ENCODE data around the gene SLC4A8. TPM values are rescaled to one million over a fixed set of nuclear protein-coding genes. Genes with fewer than 3 reads are reported as not detected.

Gene SLC4A8
- total RNA-seq, 2 experiments from 2014 or later: 1.0 to 6.7 TPM

DNA sequence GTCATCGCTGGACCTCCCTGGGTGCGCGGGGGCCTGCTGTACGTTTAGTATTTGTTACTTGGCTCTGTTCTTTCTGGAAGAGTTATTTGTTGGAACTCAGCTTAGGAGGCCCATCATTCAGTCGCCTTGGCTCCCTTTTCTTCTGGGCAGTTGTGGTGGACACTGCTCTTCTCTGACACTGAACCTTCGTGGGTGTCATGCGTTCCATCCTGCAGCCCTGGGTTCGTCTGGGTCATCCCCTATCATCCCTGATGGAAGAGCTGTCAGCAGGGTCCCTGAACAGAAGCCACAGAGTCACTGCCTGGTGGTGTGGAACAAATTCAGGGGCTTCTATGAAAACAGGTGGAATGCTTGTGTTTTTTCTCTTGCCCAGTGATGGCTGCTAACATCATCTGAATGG is 113.5 kb downstream of the SLC4A8 start:
- H3K9me2 ChIP-seq (ENCODE audit: insufficient read depth, low read length): no peaks in the 10 kb centered on the region
- H3K4me2 ChIP-seq (ENCODE audit: low read length): no peak overlapping the region
- no peak overlapping the region for H3K4me3 ChIP-seq (ENCODE audit: low read depth, low read length, poor library complexity, severe bottlenecking)
- BruUV-seq (replicated peaks): no TSS peak
- CTCF ChIA-PET (ENCODE audit: unreplicated experiment): no interaction called here
- POLR2A ChIA-PET: no interaction called here
- H4K20me1 ChIP-seq (ENCODE audit: insufficient read depth, low read length): no peaks in the 10 kb centered on the region
- TF ChIP-seq, protein P1, sequence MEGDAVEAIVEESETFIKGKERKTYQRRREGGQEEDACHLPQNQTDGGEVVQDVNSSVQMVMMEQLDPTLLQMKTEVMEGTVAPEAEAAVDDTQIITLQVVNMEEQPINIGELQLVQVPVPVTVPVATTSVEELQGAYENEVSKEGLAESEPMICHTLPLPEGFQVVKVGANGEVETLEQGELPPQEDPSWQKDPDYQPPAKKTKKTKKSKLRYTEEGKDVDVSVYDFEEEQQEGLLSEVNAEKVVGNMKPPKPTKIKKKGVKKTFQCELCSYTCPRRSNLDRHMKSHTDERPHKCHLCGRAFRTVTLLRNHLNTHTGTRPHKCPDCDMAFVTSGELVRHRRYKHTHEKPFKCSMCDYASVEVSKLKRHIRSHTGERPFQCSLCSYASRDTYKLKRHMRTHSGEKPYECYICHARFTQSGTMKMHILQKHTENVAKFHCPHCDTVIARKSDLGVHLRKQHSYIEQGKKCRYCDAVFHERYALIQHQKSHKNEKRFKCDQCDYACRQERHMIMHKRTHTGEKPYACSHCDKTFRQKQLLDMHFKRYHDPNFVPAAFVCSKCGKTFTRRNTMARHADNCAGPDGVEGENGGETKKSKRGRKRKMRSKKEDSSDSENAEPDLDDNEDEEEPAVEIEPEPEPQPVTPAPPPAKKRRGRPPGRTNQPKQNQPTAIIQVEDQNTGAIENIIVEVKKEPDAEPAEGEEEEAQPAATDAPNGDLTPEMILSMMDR (conservative IDR thresholded peaks at IDR 0.05; ENCODE audit: low read length): no peak
- no peak for TF ChIP-seq EZH2phosphoT487 (IDR thresholded peaks at IDR 0.05; ENCODE audit: borderline replicate concordance, low read depth, low read length)
- no peak overlapping the region for H3K27ac ChIP-seq (ENCODE audit: low read depth, low read length, poor library complexity, severe bottlenecking)
- H3K4me1 ChIP-seq (ENCODE audit: insufficient read depth, low read length, poor library complexity, severe bottlenecking): no peaks in the 10 kb centered on the region
- no peak for DNase-seq (ENCODE audit: low spot score)
- intact Hi-C loops (cut with micrococcal nuclease; ENCODE audit: unreplicated experiment): loop anchor here (10.0 kb wide), 1 partner anchor 337 kb away; no protein-coding TSS in a partner anchor
- no peaks in the 10 kb centered on the region for H3K36me3 ChIP-seq (ENCODE audit: insufficient read depth, low read length)
- H3K79me2 ChIP-seq (ENCODE audit: insufficient read depth, low read depth, low read length): no peaks in the 10 kb centered on the region
- H3K9me3 ChIP-seq (ENCODE audit: low read length): no peaks in the 10 kb centered on the region
- H2AFZ ChIP-seq (ENCODE audit: low read length): no peak overlapping the region

DNA sequence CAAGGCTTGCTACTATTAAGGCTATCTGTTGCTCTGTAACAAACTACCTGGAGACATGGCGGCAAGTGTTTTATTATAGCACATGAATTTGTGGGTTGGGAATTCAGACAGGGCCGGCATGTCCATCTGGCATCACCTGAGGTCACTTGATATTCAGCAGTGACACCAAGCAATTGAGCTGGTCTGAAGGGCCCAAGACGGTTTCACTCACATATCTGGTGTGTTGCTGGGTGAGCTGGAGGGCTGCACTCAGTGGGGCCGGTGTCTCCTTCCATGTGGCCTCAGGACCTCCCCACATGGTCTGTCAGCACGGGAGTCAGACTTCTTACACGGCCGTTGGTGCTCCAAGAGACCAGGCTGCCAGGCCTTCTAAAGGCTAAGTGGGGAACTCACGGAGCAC is 114.0 kb downstream of the SLC4A8 start:
- no peaks in the 10 kb centered on the region for H3K4me1 ChIP-seq (ENCODE audit: insufficient read depth, low read length, poor library complexity, severe bottlenecking)
- ChIA-PET POLR2A (no interaction called here), CTCF (ENCODE audit: unreplicated experiment) (no interaction called here)
- no peak overlapping the region for H3K27ac ChIP-seq (ENCODE audit: low read depth, low read length, poor library complexity, severe bottlenecking)
- no peak for DNase-seq (ENCODE audit: low spot score)
- no peaks in the 10 kb centered on the region for H3K9me2 ChIP-seq (ENCODE audit: insufficient read depth, low read length)
- no peaks in the 10 kb centered on the region for H4K20me1 ChIP-seq (ENCODE audit: insufficient read depth, low read length)
- H3K9me3 ChIP-seq (ENCODE audit: low read length): no peaks in the 10 kb centered on the region
- BruUV-seq (replicated peaks): no TSS peak
- H3K36me3 ChIP-seq (ENCODE audit: insufficient read depth, low read length): no peaks in the 10 kb centered on the region
- no peak overlapping the region for H2AFZ ChIP-seq (ENCODE audit: low read length)
- H3K79me2 ChIP-seq (ENCODE audit: insufficient read depth, low read depth, low read length): no peaks in the 10 kb centered on the region
- intact Hi-C loops (cut with micrococcal nuclease; ENCODE audit: unreplicated experiment): loop anchor here (10.0 kb wide), 1 partner anchor 336 kb away; no protein-coding TSS in a partner anchor
- no peak overlapping the region for H3K4me3 ChIP-seq (ENCODE audit: low read depth, low read length, poor library complexity, severe bottlenecking)
- no peak for TF ChIP-seq EZH2phosphoT487 (IDR thresholded peaks at IDR 0.05; ENCODE audit: borderline replicate concordance, low read depth, low read length)
- TF ChIP-seq, protein P1 (conservative IDR thresholded peaks at IDR 0.05; ENCODE audit: low read length): no peak
- H3K4me2 ChIP-seq (ENCODE audit: low read length): no peak overlapping the region

DNA sequence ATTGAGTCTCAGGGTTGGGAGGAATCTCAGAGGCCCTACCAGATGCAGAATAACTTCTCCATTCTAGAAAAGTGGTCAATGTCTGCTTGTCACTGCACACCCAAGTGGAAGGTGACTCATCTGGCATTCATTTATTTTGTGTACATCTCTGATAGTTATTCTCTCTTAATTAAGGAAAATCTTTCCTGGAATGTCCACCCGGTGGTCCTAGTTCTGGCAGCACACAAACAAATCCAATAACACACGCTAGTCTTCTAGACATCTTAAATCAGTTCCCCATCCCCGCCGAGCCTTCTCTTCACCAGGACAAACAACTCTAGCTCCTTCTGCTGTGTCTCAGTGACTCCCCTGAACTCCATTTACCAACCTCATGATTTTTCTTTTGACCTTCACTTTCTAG is 116.4 kb downstream of the SLC4A8 start:
- intact Hi-C loops (cut with micrococcal nuclease; ENCODE audit: unreplicated experiment): no loop called here
- no peak overlapping the region for H2AFZ ChIP-seq (ENCODE audit: low read length)
- no peak overlapping the region for H3K4me2 ChIP-seq (ENCODE audit: low read length)
- H4K20me1 ChIP-seq (ENCODE audit: insufficient read depth, low read length): no peaks in the 10 kb centered on the region
- no peaks in the 10 kb centered on the region for H3K36me3 ChIP-seq (ENCODE audit: insufficient read depth, low read length)
- H3K79me2 ChIP-seq (ENCODE audit: insufficient read depth, low read depth, low read length): no peaks in the 10 kb centered on the region
- TF ChIP-seq, protein P1 (conservative IDR thresholded peaks at IDR 0.05; ENCODE audit: low read length): no peak
- TF ChIP-seq EZH2phosphoT487 (IDR thresholded peaks at IDR 0.05; ENCODE audit: borderline replicate concordance, low read depth, low read length): no peak
- CTCF ChIA-PET (ENCODE audit: unreplicated experiment): no interaction called here
- no TSS peak for BruUV-seq (replicated peaks)
- H3K9me2 ChIP-seq (ENCODE audit: insufficient read depth, low read length): no peaks in the 10 kb centered on the region
- POLR2A ChIA-PET: interaction anchor here (0.5 kb wide), 1 partner anchor 47 kb away, joined by 3 read pairs; no protein-coding TSS in a partner anchor
- no peaks in the 10 kb centered on the region for H3K9me3 ChIP-seq (ENCODE audit: low read length)
- no peak overlapping the region for H3K4me3 ChIP-seq (ENCODE audit: low read depth, low read length, poor library complexity, severe bottlenecking)
- no peaks in the 10 kb centered on the region for H3K4me1 ChIP-seq (ENCODE audit: insufficient read depth, low read length, poor library complexity, severe bottlenecking)
- no peak for DNase-seq (ENCODE audit: low spot score)
- H3K27ac ChIP-seq (ENCODE audit: low read depth, low read length, poor library complexity, severe bottlenecking): no peak overlapping the region
